Dedifferentiated amniotic fluid mesenchymal stem cell (primary cell): ENCODE measurements around the gene B3GAT3.
"Not testable (repeated sequence)": the region's sequence is repeated elsewhere in the genome, so short reads cannot be mapped to it uniquely, and the experiment has no call there.

Experiments used
- DNase-seq: peaks from one replicate; pipeline ENCODE4 v3.0.0-alpha.2; 2016; ENCODE audit errors: extremely low spot score

The B3GAT3 gene

GRCh38 chr11:62645946-62646824, 24.4 kb upstream of the B3GAT3 start, which contains the start of gene GANAB:
Gene GANAB, minus strand, starts transcription at chr11:62646613. Its CDS starts 14 bp downstream, at chr11:62646599.
- peak; percentile 99 for DNase-seq

- DNase-seq: no peak
Measured at GRCh38 chr11:62645671-62645945, 23.8 kb upstream of the B3GAT3 start.

- DNase-seq: no peak
Measured at GRCh38 chr11:62644220-62644619, 22.4 kb upstream of the B3GAT3 start.

- DNase-seq: no peak
Measured at GRCh38 chr11:62632492-62632891, 10.7 kb upstream of the B3GAT3 start.

- DNase-seq: no peak
Measured at GRCh38 chr11:62627713-62628112, 5.9 kb upstream of the B3GAT3 start.

- DNase-seq: no peak
Measured at GRCh38 chr11:62622476-62623089, 797 bp upstream of the B3GAT3 start.

- no peak for DNase-seq
Measured at GRCh38 chr11:62621027-62621566, 689 bp downstream of the B3GAT3 start.

- not testable (repeated sequence) for DNase-seq
Measured at GRCh38 chr11:62616957-62617356, 4.8 kb downstream of the B3GAT3 start.

- DNase-seq: no peak
Measured at GRCh38 chr11:62615521-62615920, 6.3 kb downstream of the B3GAT3 start.

- DNase-seq: no peak
Measured at GRCh38 chr11:62614275-62614674, 7.5 kb downstream of the B3GAT3 start.

- DNase-seq: no peak
Measured at GRCh38 chr11:62613291-62613778, 8.5 kb downstream of the B3GAT3 start.

- no peak for DNase-seq
Measured at GRCh38 chr11:62612366-62613290, 9.2 kb downstream of the B3GAT3 start, which contains the start of the genes EML3 and ROM1. Gene EML3, minus strand, starts transcription at chr11:62612775. Its CDS starts 318 bp downstream, at chr11:62612457. Gene ROM1, plus strand, starts transcription at chr11:62613257. Its CDS starts 25 bp downstream, at chr11:62613282.

- DNase-seq: no peak
Measured at GRCh38 chr11:62611705-62612365, 10.0 kb downstream of the B3GAT3 start.

- DNase-seq: no peak
Measured at GRCh38 chr11:62610814-62611704, 10.7 kb downstream of the B3GAT3 start.

- no peak for DNase-seq
Measured at GRCh38 chr11:62610403-62610802, 11.4 kb downstream of the B3GAT3 start.

- no peak for DNase-seq
Measured at GRCh38 chr11:62608776-62609175, 13.0 kb downstream of the B3GAT3 start.

- DNase-seq: no peak
Measured at GRCh38 chr11:62607714-62608113, 14.1 kb downstream of the B3GAT3 start.

GRCh38 chr11:62605902-62606301, 15.9 kb downstream of the B3GAT3 start:
- no peak for DNase-seq

GRCh38 chr11:62605467-62605866, 16.3 kb downstream of the B3GAT3 start:
- DNase-seq: no peak
